ENCODE data around the gene RSBN1.

GRCh38 chr1:113818578-113818977 is 6.3 kb upstream of the RSBN1 start:
- no peak for TF ChIP-seq POLR2AphosphoS5 (IDR thresholded peaks at IDR 0.05; ENCODE audit: low read depth, low read length)
- TF ChIP-seq REST (IDR thresholded peaks at IDR 0.05; ENCODE audit: insufficient read depth in 1 of 2, low read depth in 2 of 2, low read length in 2 of 2): no peak
- no peak for TF ChIP-seq SIN3A (IDR thresholded peaks at IDR 0.05; ENCODE audit: borderline replicate concordance, insufficient read depth, low read length)
